HepG2 (cell line): ENCODE data around the gene ITCH. TPM values are rescaled to one million over a fixed set of nuclear protein-coding genes. Genes with fewer than 3 reads are reported as not detected.

Experiments used
- CENPBD1 ChIP-seq: sonication (generic); formaldehyde crosslinking; IDR thresholded peaks from 2 replicates; pipeline ENCODE4 v1.8.0; 2022; ENCODE audit warnings: missing genetic modification reagents, low read depth, mild to moderate bottlenecking, borderline replicate concordance
- HOXA7 ChIP-seq: sonication (generic); formaldehyde crosslinking; IDR thresholded peaks from 2 replicates; pipeline ENCODE4 v1.8.1; 2022; ENCODE audit warnings: mild to moderate bottlenecking, missing genetic modification reagents, moderate library complexity
- IRF9 ChIP-seq: sonication (generic); formaldehyde crosslinking; IDR thresholded peaks from 2 replicates; pipeline ENCODE4 v1.8.0; 2022; ENCODE audit warnings: missing genetic modification reagents, mild to moderate bottlenecking, borderline replicate concordance
- MBNL3 ChIP-seq: fragments of 250-450 bp; sonication (Bioruptor Pico); conservative IDR thresholded peaks from 2 replicates; pipeline ENCODE4 v1.8.0; 2022; ENCODE audit warnings: mild to moderate bottlenecking, inconsistent platforms
- NR1H2 ChIP-seq: sonication (generic); formaldehyde crosslinking; IDR thresholded peaks from 2 replicates; pipeline ENCODE4 v1.8.1; 2022; ENCODE audit warnings: low read depth, missing genetic modification reagents, borderline replicate concordance
- RBM39 ChIP-seq: fragments of 200-400 bp; formaldehyde crosslinking; IDR thresholded peaks from one replicate; pipeline ENCODE4 v1.6.1; 2018; ENCODE audit warnings: antibody characterized with exemption, mild to moderate bottlenecking, low read depth, low read length; ENCODE audit not compliant: poor library complexity, severe bottlenecking
- TCF7 ChIP-seq: sonication (generic); IDR thresholded peaks from 2 replicates; pipeline ENCODE4 v1.6.1; 2016; ENCODE audit warnings: antibody characterized with exemption, low read depth
- TFE3 ChIP-seq: IDR thresholded peaks from 2 replicates; pipeline ENCODE4 v1.6.1; 2016
- THAP7 ChIP-seq: sonication (generic); formaldehyde crosslinking; IDR thresholded peaks from 2 replicates; pipeline ENCODE4 v1.8.1; 2023; ENCODE audit warnings: mild to moderate bottlenecking, missing genetic modification reagents
- ZFP91 ChIP-seq: sonication (generic); formaldehyde crosslinking; IDR thresholded peaks from 2 replicates; pipeline ENCODE4 v1.9.0; 2022; ENCODE audit warnings: missing genetic modification reagents, mild to moderate bottlenecking, borderline replicate concordance
- ZNF142 ChIP-seq: sonication (generic); formaldehyde crosslinking; IDR thresholded peaks from 2 replicates; pipeline ENCODE4 v1.4.0; 2020; ENCODE audit warnings: missing genetic modification reagents
- ZNF230 ChIP-seq: sonication (generic); formaldehyde crosslinking; IDR thresholded peaks from 2 replicates; pipeline ENCODE4 v1.4.0; 2020; ENCODE audit warnings: mild to moderate bottlenecking, missing genetic modification reagents
- ZNF414 ChIP-seq: sonication (generic); formaldehyde crosslinking; IDR thresholded peaks from 2 replicates; pipeline ENCODE4 v1.5.0; 2020; ENCODE audit warnings: missing genetic modification reagents
- ZNF713 ChIP-seq: sonication (generic); formaldehyde crosslinking; IDR thresholded peaks from 2 replicates; pipeline ENCODE4 v1.4.0; 2020; ENCODE audit warnings: mild to moderate bottlenecking, missing genetic modification reagents
- ZNF776 ChIP-seq: sonication (generic); formaldehyde crosslinking; IDR thresholded peaks from 2 replicates; pipeline ENCODE4 v1.4.0; 2020; ENCODE audit warnings: mild to moderate bottlenecking, missing genetic modification reagents
- polyA plus RNA-seq, 8 experiments: library from polyadenylated mRNA; depleted of rRNA in 3 of 8; stranded (reverse) in 7 of 8; unstranded in 1 of 8; fragments of >200 nt; fragmentation: Illumina TruSeq in 4 of 8; extraction: Trizol in 4 of 8; gene quantifications; 2 replicates each; pipeline versions ENCODE4 v1.2.1 to v1.2.3, GENCODE V29; 2011 to 2016; ENCODE audit warnings: low read depth in 4 of 8, missing spikeins in 1 of 8, mixed read lengths in 1 of 8; ENCODE audit not compliant: insufficient read depth in 1 of 8
- total RNA-seq, 5 experiments: library from RNA; depleted of rRNA; stranded (reverse); fragments of >200 nt; fragmentation: Illumina TruSeq; extraction: Trizol; gene quantifications; 2 replicates each; pipeline ENCODE4 v1.2.3, GENCODE V29; 2016; ENCODE audit warnings: low read depth in 1 of 5

ITCH gene
- total and polyA plus RNA-seq, 2 of the 13 experiments (the other 11 are each of a cell fraction or from before 2014, with no cell fraction given), result 20.5 to 112 TPM

GRCh38 chr20:34363465-34364222 is 571 bp downstream of the ITCH start (continued):
- TF ChIP-seq ZNF142 (CRISPR knock-in tag) (peak; percentile 66; the same call in 1 of the 2 replicates), MBNL3 (CRISPR knock-in tag) (no peak), ZNF776 (peak; percentile 43; the same call in 1 of the 2 replicates), THAP7 (CRISPR knock-in tag) (peak; percentile 90; the same call in 1 of the 2 replicates), ZNF414 (CRISPR knock-in tag) (no peak), RBM39 (peak; percentile 61), ZNF230 (CRISPR knock-in tag) (no peak), NR1H2 (CRISPR knock-in tag) (peak; percentile 82; the same call in 1 of the 2 replicates), HOXA7 (CRISPR knock-in tag) (no peak), ZFP91 (CRISPR knock-in tag) (peak; percentile 6; the same call in 1 of the 2 replicates), ZNF713 (CRISPR knock-in tag) (no peak; the same call in 1 of the 2 replicates), TFE3 (no peak), CENPBD1 (CRISPR knock-in tag) (no peak), TCF7 (no peak), IRF9 (CRISPR knock-in tag) (no peak; the same call in 1 of the 2 replicates)
